ENCODE data around the gene RRP9. TPM values are rescaled to one million over a fixed set of nuclear protein-coding genes. Genes with fewer than 3 reads are reported as not detected.

RRP9 gene
- 16.6 and 27.6 TPM in 2 replicates for total RNA-seq

GRCh38 chr3:51941798-51942602 is at the start of gene RRP9, which contains the start of gene PARP3:
Gene RRP9 (minus strand): TSS chr3:51941904. CDS start chr3:51941867, 37 bp downstream.
Gene PARP3 (plus strand): TSS chr3:51942363. CDS start chr3:51943356, 993 bp downstream.

GRCh38 chr3:51982838-51983577 is 41.3 kb upstream of the RRP9 start, which contains the start of gene ACY1:
Gene ACY1 (plus strand): TSS chr3:51983535. CDS start chr3:51984065, 530 bp downstream.

GRCh38 chr3:51974963-51975851 is 33.5 kb upstream of the RRP9 start, which contains the start of gene ABHD14A:
Gene ABHD14A (plus strand): TSS chr3:51975064. CDS start chr3:51975136, 72 bp downstream.

GRCh38 chr3:51967384-51968169 is 25.9 kb upstream of the RRP9 start, which contains the start of gene PCBP4:
Gene PCBP4 (minus strand): TSS chr3:51967454. CDS start chr3:51961240, 6,214 bp downstream.

GRCh38 chr3:51955175-51955892 is 13.6 kb upstream of the RRP9 start, which contains the start of gene GPR62:
Gene GPR62 (plus strand): TSS chr3:51955381. CDS start chr3:51955653, 272 bp downstream.

Other genes with a start within 250 kb of the RRP9 start
- gene GRM2, start 234.8 kb downstream of the RRP9 start, total RNA-seq = 0.07 and 0.20 TPM in 2 replicates
- gene IQCF6, start 162.7 kb downstream of the RRP9 start, total RNA-seq = not detected in 2 replicates
- not detected in 2 replicates for gene IQCF2, start 80.3 kb downstream of the RRP9 start, total RNA-seq
- not detected in 2 replicates for gene IQCF5, start 66.3 kb downstream of the RRP9 start, total RNA-seq
- gene IQCF1, start 38.6 kb downstream of the RRP9 start, total RNA-seq = not detected in 2 replicates
- 23.8 and 38.6 TPM in 2 replicates for gene PARP3, start 459 bp upstream of the RRP9 start, total RNA-seq
- 0.07 TPM in 1 of 2 replicates, not detected in the other for gene GPR62, start 13.5 kb upstream of the RRP9 start, total RNA-seq
- 35.6 and 62.8 TPM in 2 replicates for gene PCBP4, start 25.6 kb upstream of the RRP9 start, total RNA-seq
- gene ABHD14B, start 32.1 kb upstream of the RRP9 start, total RNA-seq = 29.6 and 35.1 TPM in 2 replicates
- gene ABHD14A, start 33.2 kb upstream of the RRP9 start, total RNA-seq = 14.7 and 18.2 TPM in 2 replicates
- gene ACY1, start 41.6 kb upstream of the RRP9 start, total RNA-seq = 33.5 and 39.6 TPM in 2 replicates
- 590 and 640 TPM in 2 replicates for gene RPL29, start 54.0 kb upstream of the RRP9 start, total RNA-seq
- 11.1 and 17.5 TPM in 2 replicates for gene DUSP7, start 114.7 kb upstream of the RRP9 start, total RNA-seq
- gene POC1A, start 212.5 kb upstream of the RRP9 start, total RNA-seq = 5.4 and 7.4 TPM in 2 replicates

Data from smooth muscle cell of the pulmonary artery (primary cell).